A673 (cell line): ENCODE results near the gene PRLR. TPM values are rescaled to one million over a fixed set of nuclear protein-coding genes. Genes with fewer than 3 reads are reported as not detected.

Experiments
- BruUV-seq: library from RNA; stranded (reverse); fragments of 400-500 nt; replicated peaks from 2 replicates; lab custom pipeline; 2021; lab: Mats Ljungman, UMichigan
- CTCF ChIA-PET: fragments of 300-600 bp; sonication (Branson Sonifier 250); formaldehyde crosslinking; loops from one replicate; lab custom pipeline; 2022; ENCODE audit warnings: antibody characterized with exemption; lab: Charles Lee
- POLR2A ChIA-PET: fragments of 300-600 bp; sonication (Branson Sonifier 250); formaldehyde crosslinking; loops from one replicate; lab custom pipeline; 2022; ENCODE audit warnings: antibody characterized with exemption; ENCODE audit not compliant: low non-redundant PET; lab: Charles Lee
- DNase-seq: peaks from one replicate; pipeline ENCODE4 v3.0.0-alpha.2; 2015; ENCODE audit warnings: low spot score
- H3K27ac ChIP-seq: fragments of 200-600 bp; sonication (generic); 2 replicates; pipeline ENCODE4 v1.5.1; 2016; ENCODE audit warnings: mixed run types, low read depth, mild to moderate bottlenecking, mixed read lengths, antibody characterized with exemption, low read length; ENCODE audit not compliant: poor library complexity, severe bottlenecking
- H3K27me3 ChIP-seq: fragments of 200-600 bp; sonication (generic); replicated peaks from 2 replicates; pipeline ENCODE4 v1.6.1; 2017; ENCODE audit warnings: mixed run types, low read depth, mild to moderate bottlenecking, mixed read lengths, antibody characterized with exemption, low read length; ENCODE audit not compliant: insufficient read depth, poor library complexity
- H3K36me3 ChIP-seq: fragments of 200-600 bp; sonication (generic); 2 replicates; pipeline ENCODE4 v1.6.1; 2016; ENCODE audit warnings: mixed run types, mild to moderate bottlenecking, mixed read lengths, antibody characterized with exemption, low read length; ENCODE audit not compliant: insufficient read depth, poor library complexity, severe bottlenecking
- H3K4me1 ChIP-seq: fragments of 200-600 bp; sonication (generic); 2 replicates; pipeline ENCODE4 v1.6.1; 2017; ENCODE audit warnings: mixed run types, mild to moderate bottlenecking, mixed read lengths, antibody characterized with exemption, low read length; ENCODE audit not compliant: insufficient read depth, poor library complexity, severe bottlenecking
- H3K4me3 ChIP-seq: fragments of 200-600 bp; sonication (generic); 2 replicates; pipeline ENCODE4 v1.5.1; 2016; ENCODE audit warnings: low read depth, mixed run types, mild to moderate bottlenecking, mixed read lengths, low read length; ENCODE audit not compliant: poor library complexity, severe bottlenecking
- H3K9me3 ChIP-seq: fragments of 200-600 bp; sonication (generic); 2 replicates; pipeline ENCODE4 v1.6.1; 2016; ENCODE audit warnings: mixed run types, low read depth, mild to moderate bottlenecking, mixed read lengths, antibody characterized with exemption, low read length; ENCODE audit not compliant: poor library complexity, severe bottlenecking
- EZH2 ChIP-seq: fragments of 200-600 bp; sonication (generic); IDR thresholded peaks from 2 replicates; pipeline ENCODE4 v1.6.1; 2017; ENCODE audit warnings: borderline replicate concordance, low read depth, mild to moderate bottlenecking, mixed read lengths, antibody characterized with exemption, low read length; ENCODE audit not compliant: poor library complexity, severe bottlenecking
- intact Hi-C: fragments of 100-400 bp; cut with micrococcal nuclease; formaldehyde crosslinking; loops from one replicate; pipeline ENCODE4 v1.10.0; 2022; ENCODE audit not compliant: unreplicated experiment
- total RNA-seq: library from RNA; stranded (reverse); gene quantifications from 2 replicates; pipeline ENCODE4 v1.2.3, GENCODE V29; 2021
- TF ChIP-seq, protein P1 (sequence below): fragments of 300-800, 200-600 bp; sonication (generic); conservative IDR thresholded peaks from 2 replicates; pipeline ENCODE4 v1.5.1; 2017; ENCODE audit warnings: low read depth, mild to moderate bottlenecking, antibody characterized with exemption, low read length, moderate library complexity, mixed read lengths

Gene PRLR
- total RNA-seq, 1 experiment from 2014 or later = not detected

DNA sequence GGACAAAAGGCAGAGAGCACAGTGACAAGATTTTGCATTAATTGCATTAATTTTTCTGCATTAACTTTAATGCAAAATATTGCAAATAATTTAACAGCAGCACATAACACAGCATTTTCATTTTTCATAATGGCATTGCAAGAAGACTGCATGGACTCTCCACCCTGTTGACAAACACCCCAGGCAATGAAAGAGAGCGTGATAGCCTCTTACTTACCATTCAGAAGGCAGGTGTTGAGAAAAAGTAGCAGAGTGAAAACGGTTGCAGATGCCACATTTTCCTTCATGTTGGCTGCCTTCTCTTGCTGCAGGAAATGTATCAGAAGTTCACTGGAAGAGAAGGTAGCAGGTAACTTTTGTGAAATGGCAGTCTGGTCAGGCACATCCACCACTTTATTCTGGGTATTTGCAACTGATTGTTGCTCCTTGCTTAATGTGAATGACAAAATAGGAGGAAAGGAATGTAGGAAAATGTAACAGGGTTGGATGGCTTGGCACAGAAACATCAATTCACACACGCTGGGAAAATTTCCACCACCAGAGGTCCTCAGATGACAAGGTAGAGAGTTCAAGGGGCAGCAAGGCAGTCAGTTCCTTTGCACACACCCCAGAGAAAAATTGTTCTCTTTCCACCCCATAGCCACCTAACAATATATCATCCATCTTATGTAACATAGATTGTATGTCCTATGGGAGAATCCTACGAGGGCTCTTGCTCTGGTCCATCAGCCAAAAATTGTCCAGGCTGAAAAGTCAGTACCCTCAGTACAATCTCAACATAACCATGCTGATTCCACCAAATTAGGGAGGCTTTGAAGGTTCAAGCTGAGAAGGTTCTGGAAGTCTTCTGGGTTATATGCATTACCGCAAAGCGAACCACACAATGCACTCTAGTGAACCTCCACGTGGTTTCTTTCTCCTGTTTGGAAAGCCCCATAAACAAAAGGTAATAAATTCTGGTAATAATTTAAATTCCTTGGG, 140.7 kb downstream of the PRLR start:
- DNase-seq = peak; percentile 64
- no peak for TF ChIP-seq EZH2
- TF ChIP-seq, protein P1, sequence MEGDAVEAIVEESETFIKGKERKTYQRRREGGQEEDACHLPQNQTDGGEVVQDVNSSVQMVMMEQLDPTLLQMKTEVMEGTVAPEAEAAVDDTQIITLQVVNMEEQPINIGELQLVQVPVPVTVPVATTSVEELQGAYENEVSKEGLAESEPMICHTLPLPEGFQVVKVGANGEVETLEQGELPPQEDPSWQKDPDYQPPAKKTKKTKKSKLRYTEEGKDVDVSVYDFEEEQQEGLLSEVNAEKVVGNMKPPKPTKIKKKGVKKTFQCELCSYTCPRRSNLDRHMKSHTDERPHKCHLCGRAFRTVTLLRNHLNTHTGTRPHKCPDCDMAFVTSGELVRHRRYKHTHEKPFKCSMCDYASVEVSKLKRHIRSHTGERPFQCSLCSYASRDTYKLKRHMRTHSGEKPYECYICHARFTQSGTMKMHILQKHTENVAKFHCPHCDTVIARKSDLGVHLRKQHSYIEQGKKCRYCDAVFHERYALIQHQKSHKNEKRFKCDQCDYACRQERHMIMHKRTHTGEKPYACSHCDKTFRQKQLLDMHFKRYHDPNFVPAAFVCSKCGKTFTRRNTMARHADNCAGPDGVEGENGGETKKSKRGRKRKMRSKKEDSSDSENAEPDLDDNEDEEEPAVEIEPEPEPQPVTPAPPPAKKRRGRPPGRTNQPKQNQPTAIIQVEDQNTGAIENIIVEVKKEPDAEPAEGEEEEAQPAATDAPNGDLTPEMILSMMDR = peak; percentile 74
- no peak overlapping the region for H3K4me3 ChIP-seq
- no peaks in the 10 kb centered on the region for H3K9me3 ChIP-seq
- POLR2A ChIA-PET = no interaction called here
- H3K27ac ChIP-seq = no peak overlapping the region
- H3K4me1 ChIP-seq = no peaks in the 10 kb centered on the region
- H3K27me3 ChIP-seq = no peaks in the 10 kb centered on the region
- CTCF ChIA-PET = no interaction called here
- no peaks in the 10 kb centered on the region for H3K36me3 ChIP-seq
- BruUV-seq = no TSS peak
- intact Hi-C loops = loop anchor here (1.0 to 10.0 kb wide), 4 partner anchors 94 to 837 kb away; no protein-coding TSS in a partner anchor

DNA sequence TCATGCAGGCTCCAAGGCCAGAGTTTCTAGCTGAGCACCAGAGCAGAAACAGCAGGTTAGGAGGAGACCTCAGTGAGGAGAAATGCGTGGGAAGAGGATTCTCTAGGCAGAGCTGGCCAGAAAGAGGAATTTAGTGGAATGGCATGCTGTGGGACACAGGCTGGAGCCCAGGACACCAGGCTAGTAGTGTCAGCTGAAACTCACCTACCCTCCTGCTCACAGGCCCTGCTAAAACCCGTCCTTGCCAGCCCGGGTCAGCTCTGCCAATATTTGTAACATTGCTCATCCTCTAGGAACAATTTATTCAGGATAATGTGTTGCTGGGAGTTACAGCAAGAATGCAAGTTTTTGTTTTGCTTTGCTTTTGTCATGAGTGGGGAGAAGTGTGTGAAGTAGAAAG, 142.3 kb downstream of the PRLR start:
- CTCF ChIA-PET = interaction anchor here (0.9 kb wide), 1 partner anchor 511 kb away, joined by 3 read pairs; no protein-coding TSS in a partner anchor
- Histone ChIP-seq H3K9me3 (no peaks in the 10 kb centered on the region), H3K27me3 (no peaks in the 10 kb centered on the region), H3K4me3 (no peak overlapping the region), H3K27ac (no peak overlapping the region), H3K4me1 (no peaks in the 10 kb centered on the region), H3K36me3 (no peaks in the 10 kb centered on the region)
- no TSS peak for BruUV-seq
- intact Hi-C loops = no loop called here
- POLR2A ChIA-PET = no interaction called here
- DNase-seq = no peak
- no peak for TF ChIP-seq EZH2
- TF ChIP-seq, protein P1 = no peak

DNA sequence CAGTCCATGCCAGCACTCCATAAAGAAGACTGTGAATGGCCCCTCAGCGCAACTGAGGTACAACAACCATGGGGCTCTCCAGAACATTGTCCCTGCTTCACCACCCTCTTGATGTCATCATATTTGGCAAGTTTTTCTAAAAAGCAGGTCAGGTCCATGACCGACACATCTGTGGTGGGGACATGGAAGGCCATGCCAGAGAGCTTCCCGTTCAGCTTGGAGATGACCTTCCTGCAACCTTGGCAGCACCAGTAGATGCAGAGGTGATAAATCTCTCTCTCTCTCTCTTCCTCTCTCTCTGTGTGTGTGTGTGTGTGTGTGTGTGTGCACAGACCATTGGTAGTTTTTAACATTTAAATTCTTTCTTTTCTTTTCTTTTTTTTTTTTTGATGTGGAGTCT, 147.1 kb downstream of the PRLR start:
- POLR2A ChIA-PET = no interaction called here
- intact Hi-C loops = no loop called here
- no peak for DNase-seq
- CTCF ChIA-PET = no interaction called here
- Histone ChIP-seq H3K27ac (no peak overlapping the region), H3K9me3 (no peaks in the 10 kb centered on the region), H3K4me3 (no peak overlapping the region), H3K4me1 (no peaks in the 10 kb centered on the region), H3K27me3 (no peaks in the 10 kb centered on the region), H3K36me3 (no peaks in the 10 kb centered on the region)
- no peak for TF ChIP-seq EZH2
- TF ChIP-seq, protein P1 = no peak
- no TSS peak for BruUV-seq
